ENCODE data around the gene SBF2.

- TF ChIP-seq POLR2A (IDR thresholded peaks at IDR 0.05) (no peak), CTCF (IDR thresholded peaks at IDR 0.05 in 8 of 11, conservative IDR thresholded peaks at IDR 0.05 in 3 of 11) (no peak)
These were observed 497.2 kb downstream of the SBF2 start for GRCh38 chr11:9796854-9797253.

All from spleen (tissue), 7 donors.